T-cell (primary cell): Measurements from ENCODE around the gene TLE4. TPM values are rescaled to one million over a fixed set of nuclear protein-coding genes. Genes with fewer than 3 reads are reported as not detected.

Source experiments
- ATAC-seq, 4 experiments: fragments of 200-7000 bp in 3 of 4; fragments of 150-1000 bp in 1 of 4; cut with Tn5 transposase; replicated peaks in 1 of 4; 1 replicate in 3 of 4; 2 replicates in 1 of 4; pipeline ENCODE4 v1.10.0; 2021; ENCODE audit warnings: moderate library complexity in 3 of 4, mild to moderate bottlenecking in 2 of 4, moderate number of reproducible peaks in 1 of 4
- CTCF ChIA-PET, 2 donors: fragments of 300-600 bp; sonication (Branson Sonifier 250); formaldehyde crosslinking; loops; one replicate each; lab custom pipeline; 2022; ENCODE audit warnings: antibody characterized with exemption in 2 of 2; lab: Charles Lee
- POLR2A ChIA-PET, 2 donors: fragments of 300-600 bp; sonication (Branson Sonifier 250); formaldehyde crosslinking; loops; one replicate each; lab custom pipeline; 2022; ENCODE audit warnings: antibody characterized with exemption in 2 of 2; lab: Charles Lee
- DNase-seq, 35 experiments: peaks; one replicate each; pipeline versions ENCODE4 v3.0.0 to v3.0.0-alpha.2; 2013 to 2023
- H3K27ac ChIP-seq: one replicate; pipeline ENCODE4 v1.5.1; 2013; ENCODE audit warnings: low read length
- H3K27me3 ChIP-seq, 2 experiments: replicated peaks in 1 of 2; 1 replicate in 1 of 2; 2 replicates in 1 of 2; pipeline versions ENCODE4 v1.6.1 to v1.7.0; 2013; ENCODE audit warnings: low read length in 1 of 2, mixed read lengths in 1 of 2; ENCODE audit not compliant: control insufficient read depth in 2 of 2, insufficient read depth in 2 of 2; ENCODE audit errors: extremely low read depth in 1 of 2
- H3K36me3 ChIP-seq, 2 donors: 1 replicate in 1 of 2; 2 replicates in 1 of 2; pipeline versions ENCODE4 v1.6.1 to v1.7.0; 2013; ENCODE audit warnings: low read length in 1 of 2; ENCODE audit not compliant: control insufficient read depth in 2 of 2, insufficient read depth in 1 of 2; ENCODE audit errors: extremely low read depth in 1 of 2
- H3K4me1 ChIP-seq, 2 experiments: 1 replicate in 1 of 2; 2 replicates in 1 of 2; pipeline versions ENCODE4 v1.6.1 to v1.7.0; 2013; ENCODE audit warnings: low read length in 2 of 2, mixed read lengths in 1 of 2; ENCODE audit not compliant: insufficient read depth in 2 of 2, control insufficient read depth in 1 of 2; ENCODE audit errors: extremely low read depth in 1 of 2
- H3K4me3 ChIP-seq, 2 donors: 1 replicate in 1 of 2; 2 replicates in 1 of 2; pipeline versions ENCODE4 v1.5.1 to v1.7.0; 2013; ENCODE audit warnings: mild to moderate bottlenecking in 2 of 2, low read length in 1 of 2, moderate library complexity in 1 of 2; ENCODE audit not compliant: control insufficient read depth in 1 of 2; ENCODE audit errors: extremely low read depth in 1 of 2
- H3K9me3 ChIP-seq: 2 replicates; pipeline ENCODE4 v1.7.0; 2013
- H3K27ac Mint-ChIP-seq, 2 donors: one replicate each; pipeline ENCODE4 v1.8.0; 2020 to 2021; ENCODE audit warnings: mild to moderate bottlenecking in 2 of 2, mixed read lengths in 2 of 2
- H3K27me3 Mint-ChIP-seq, 2 donors: one replicate each; pipeline ENCODE4 v1.8.0; 2021 to 2022; ENCODE audit warnings: mixed read lengths in 2 of 2
- H3K36me3 Mint-ChIP-seq: one replicate; pipeline ENCODE4 v1.8.0; 2021; ENCODE audit warnings: mixed read lengths
- H3K4me1 Mint-ChIP-seq, 3 donors: one replicate each; pipeline ENCODE4 v1.8.0; 2020 to 2022; ENCODE audit warnings: mixed read lengths in 3 of 3, mild to moderate bottlenecking in 1 of 3
- H3K4me3 Mint-ChIP-seq, 3 donors: one replicate each; pipeline ENCODE4 v1.8.0; 2020 to 2022; ENCODE audit warnings: mild to moderate bottlenecking in 3 of 3, mixed read lengths in 3 of 3, moderate library complexity in 3 of 3
- H3K9me3 Mint-ChIP-seq, 3 donors: one replicate each; pipeline ENCODE4 v1.8.0; 2020 to 2022; ENCODE audit warnings: mixed read lengths in 3 of 3
- WGBS: methylation state at CpG from one replicate; pipeline ENCODE4 v1.1.5; 2013; ENCODE audit warnings: missing lambda C conversion rate; ENCODE audit not compliant: insufficient coverage; 5-methylcytosine and 5-hydroxymethylcytosine counted together
- total RNA-seq, 35 experiments: library from RNA in 6 of 35; stranded (reverse) in 6 of 35; fragments of 120-200 nt in 1 of 35; gene quantifications; one replicate each; pipeline versions ENCODE4 v1.2.1 to v1.2.4 and lab custom pipeline; 2013 to 2026

TLE4 gene
- total RNA-seq, 5 donors from 2014 or later (not counting 1 experiment from before 2014, with no cell fraction given) = 65.9 to 138 (median 78.7) TPM

DNA sequence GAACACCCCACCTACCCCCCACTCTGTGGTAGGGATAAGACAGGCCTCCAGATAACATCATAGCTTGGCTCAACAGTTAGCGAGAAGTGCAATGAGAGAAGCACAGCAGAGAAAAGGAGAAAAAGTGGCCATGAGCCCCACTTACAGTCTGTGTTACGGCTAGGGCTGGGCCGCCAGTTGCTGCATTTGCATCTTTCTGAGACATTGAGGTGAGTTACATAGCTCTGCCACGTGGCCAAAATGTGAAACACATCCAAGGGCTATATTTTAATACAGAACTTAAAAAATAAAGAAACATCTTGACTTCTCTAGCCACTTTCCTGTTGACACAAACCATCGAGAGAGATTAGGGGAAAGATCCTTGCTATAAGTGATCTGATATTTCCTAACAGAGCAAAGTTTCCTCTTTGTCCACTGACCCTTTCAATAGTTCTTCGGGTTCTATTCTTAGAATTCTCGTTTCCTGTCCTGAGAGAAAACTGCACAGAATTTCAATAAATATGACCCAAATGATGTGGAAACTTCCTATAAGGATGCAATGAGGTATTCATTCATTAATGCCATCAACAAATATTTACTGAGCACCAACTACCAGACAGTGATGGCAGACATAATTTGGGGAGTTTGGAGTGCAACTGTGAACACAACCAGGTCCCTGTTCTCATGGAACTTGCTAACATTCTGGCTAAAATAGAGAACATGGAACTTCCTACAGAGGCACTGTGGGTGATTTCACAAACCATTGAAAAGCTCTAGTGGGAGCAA is 3.2 kb upstream of the TLE4 start:
- no peak for ATAC-seq
- Histone ChIP-seq H3K36me3 (no peaks in the 10 kb centered on the region), H3K27ac (no peak overlapping the region), H3K27me3 (peaks cover 0 to 14% of the 10 kb centered on the region in 2 experiments), H3K4me3 (no peak overlapping the region), H3K4me1 (peaks cover 3 to 9% of the 10 kb centered on the region in 2 experiments), H3K9me3 (no peaks in the 10 kb centered on the region)
- no peak overlapping the region for H3K4me3 Mint-ChIP-seq
- H3K4me1 Mint-ChIP-seq = peaks cover 1 to 14% (median 8%) of the 10 kb centered on the region in 3 donors
- ChIA-PET CTCF (interaction anchor here (0.6 to 1.2 kb wide), 3 partner anchors 24 to 423 kb away, joined by 3 read pairs; no protein-coding TSS in a partner anchor), POLR2A (interaction anchor here in 1 of 2 donors (0.6 kb wide), 1 partner anchor 10 kb away, joined by 3 read pairs; no protein-coding TSS in a partner anchor)
- no peak overlapping the region for H3K27ac Mint-ChIP-seq
- no peaks in the 10 kb centered on the region for H3K36me3 Mint-ChIP-seq
- DNase-seq = no peak
- peaks cover 3 to 18% of the 10 kb centered on the region in 2 donors for H3K27me3 Mint-ChIP-seq
- no CpG with 5 or more reads among the region's 7 CpGs for WGBS
- no peaks in the 10 kb centered on the region for H3K9me3 Mint-ChIP-seq

DNA sequence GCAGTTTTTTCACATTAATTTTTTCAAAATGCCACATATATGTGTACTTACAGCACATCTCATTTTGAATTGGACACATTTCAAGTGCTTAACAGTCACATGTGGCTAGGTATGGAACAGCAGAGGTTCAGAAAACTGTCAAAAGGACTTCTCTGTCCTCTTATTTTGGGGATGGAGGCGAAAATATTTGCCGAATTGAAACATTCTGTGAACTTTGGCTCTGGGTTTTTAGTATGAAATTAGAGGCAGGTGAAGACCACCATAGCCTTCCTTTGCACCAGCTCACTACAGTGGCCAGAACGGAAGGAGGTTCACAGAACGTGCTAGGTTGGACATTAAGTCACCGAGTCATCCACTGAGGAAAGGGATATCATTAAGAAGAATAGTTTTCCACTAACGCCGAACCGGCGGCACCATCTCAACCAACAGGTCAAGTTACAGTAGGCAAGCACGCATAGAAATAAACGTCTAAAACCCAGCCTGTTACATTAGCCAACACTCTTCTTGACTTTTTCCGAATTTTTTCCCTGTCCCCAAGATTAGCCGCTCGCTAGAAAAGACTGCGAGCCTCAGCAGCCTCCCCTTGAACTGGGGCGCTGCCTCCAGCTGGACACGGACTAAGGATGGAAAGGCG is 1.8 kb upstream of the TLE4 start:
- Histone ChIP-seq H3K9me3 (no peaks in the 10 kb centered on the region), H3K4me1 (peaks cover 13 to 18% of the 10 kb centered on the region in 2 experiments), H3K4me3 (peak overlapping the region; percentile 75 to 90), H3K27ac (no peak overlapping the region), H3K36me3 (no peaks in the 10 kb centered on the region), H3K27me3 (peaks cover 0 to 11% of the 10 kb centered on the region in 2 experiments)
- ChIA-PET CTCF (interaction anchor here (0.6 kb wide), 2 partner anchors 25 to 63 kb away, joined by 4 read pairs; no protein-coding TSS in a partner anchor), POLR2A (interaction anchor here in 1 of 2 donors (0.6 kb wide), 1 partner anchor 1586 kb away, joined by 3 read pairs; no protein-coding TSS in a partner anchor)
- no peak for DNase-seq
- ATAC-seq = no peak
- Mint-ChIP-seq H3K4me1 (peaks cover 15 to 28% (median 22%) of the 10 kb centered on the region in 3 donors), H3K36me3 (peaks cover 4% of the 10 kb centered on the region), H3K27ac (peak overlapping the region in 1 of 2 donors; percentile 16), H3K9me3 (no peaks in the 10 kb centered on the region), H3K27me3 (peaks cover 3 to 13% of the 10 kb centered on the region in 2 donors), H3K4me3 (no peak overlapping the region)
- 39% methylated on average over 13 of the region's 18 CpGs for WGBS

DNA sequence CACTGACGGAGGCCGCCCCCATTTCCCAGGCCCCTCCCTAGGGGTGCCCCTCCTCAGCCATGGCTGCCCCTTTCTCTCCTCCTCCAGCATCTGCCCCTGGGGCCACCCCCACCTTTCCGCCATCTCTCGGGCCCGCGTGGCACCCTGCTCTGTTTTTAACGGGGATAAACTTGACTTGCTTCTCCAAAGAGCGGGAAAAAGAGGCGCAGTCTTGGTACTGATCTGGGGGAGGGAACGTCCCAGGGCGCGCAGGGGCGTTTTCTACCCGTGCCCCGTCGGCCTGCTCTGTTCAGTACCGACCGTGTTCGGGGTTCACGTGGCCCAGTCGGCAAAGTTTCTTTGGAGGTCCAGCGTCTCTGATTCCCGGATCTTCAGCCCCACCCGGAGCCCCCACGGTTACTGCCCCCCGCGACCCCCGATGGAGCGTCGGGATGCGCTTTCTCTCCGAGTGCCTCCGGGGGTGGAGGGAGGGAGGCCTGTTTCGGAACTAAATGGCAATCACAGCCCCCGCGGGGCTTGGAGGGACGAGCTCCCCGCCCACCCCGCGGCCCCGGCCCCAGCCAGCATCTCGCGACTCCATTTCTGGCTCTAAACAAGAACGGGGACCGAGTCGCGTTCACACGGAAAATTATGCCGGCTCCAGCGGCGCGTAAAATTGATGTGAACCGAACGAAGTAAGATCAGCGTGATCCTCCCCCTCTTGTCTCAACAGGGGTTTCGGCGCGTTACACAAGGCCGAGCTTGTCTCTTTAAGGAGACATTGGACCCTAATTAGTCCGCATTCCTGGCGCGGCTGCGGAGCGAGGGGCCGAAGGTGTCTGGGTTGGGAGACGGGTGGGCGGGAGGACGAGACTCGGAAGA is 1.1 kb upstream of the TLE4 start:
- H3K27ac Mint-ChIP-seq = no peak overlapping the region
- WGBS = under 1% methylated on average over 48 of the region's 69 CpGs
- H3K4me3 ChIP-seq = peak overlapping the region; percentile 75 to 90
- CTCF ChIA-PET = interaction anchor here (0.6 to 1.8 kb wide), 3 partner anchors 27 to 99 kb away, joined by 3 to 5 read pairs (median 3); no protein-coding TSS in a partner anchor
- H3K4me1 ChIP-seq = peaks cover 18% of the 10 kb centered on the region in 2 experiments
- no peak for ATAC-seq
- H3K36me3 Mint-ChIP-seq = peaks cover 4% of the 10 kb centered on the region
- POLR2A ChIA-PET = interaction anchor here (0.5 to 2.0 kb wide), 16 partner anchors 9 to 1585 kb away, joined by 3 to 47 read pairs (median 4); no protein-coding TSS in a partner anchor
- H3K9me3 ChIP-seq = no peaks in the 10 kb centered on the region
- H3K27me3 ChIP-seq = peaks cover 0 to 11% of the 10 kb centered on the region in 2 experiments
- peak in 30 of 35 experiments; percentile 1 to 58 (median 26) for DNase-seq
- no peaks in the 10 kb centered on the region for H3K9me3 Mint-ChIP-seq
- H3K27me3 Mint-ChIP-seq = peaks cover 3 to 13% of the 10 kb centered on the region in 2 donors
- H3K36me3 ChIP-seq = no peaks in the 10 kb centered on the region
- peaks cover 20 to 28% (median 27%) of the 10 kb centered on the region in 3 donors for H3K4me1 Mint-ChIP-seq
- H3K27ac ChIP-seq = peak overlapping the region; percentile 60
- H3K4me3 Mint-ChIP-seq = no peak overlapping the region

DNA sequence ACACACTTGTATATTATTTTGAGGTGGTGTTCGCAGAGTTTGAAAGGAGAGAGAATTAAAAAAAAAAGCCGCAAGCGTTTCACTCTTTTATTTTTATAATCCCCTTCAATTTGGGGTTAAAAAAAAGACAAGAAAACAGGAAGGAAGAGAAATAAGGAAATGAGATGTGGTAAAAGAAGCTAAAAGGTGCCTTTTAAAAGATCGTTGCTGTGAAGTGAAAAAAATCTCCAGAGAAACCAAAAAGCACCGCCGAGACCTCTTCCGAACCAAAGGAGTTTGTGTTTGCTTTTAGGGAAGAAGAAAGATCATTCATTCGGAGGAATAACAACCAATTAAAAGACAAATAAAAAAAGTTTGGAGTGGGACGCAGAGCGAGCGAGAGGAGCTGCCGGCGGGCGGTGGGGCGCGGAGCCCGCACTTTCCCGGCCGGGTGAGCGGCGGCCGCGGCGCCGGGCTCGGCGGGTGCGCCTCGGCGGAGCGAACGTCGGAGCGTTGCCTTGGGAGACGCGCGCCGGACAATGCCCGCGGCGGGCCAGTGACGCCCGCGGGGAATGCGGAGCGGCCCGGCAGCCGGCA is 355 bp downstream of the TLE4 start:
- H3K27me3 ChIP-seq = peaks cover 0 to 11% of the 10 kb centered on the region in 2 experiments
- no peaks in the 10 kb centered on the region for H3K9me3 ChIP-seq
- peak overlapping the region; percentile 82 to 95 for H3K4me3 ChIP-seq
- CTCF ChIA-PET = interaction anchor here in 1 of 2 donors (0.5 to 1.8 kb wide), 5 partner anchors 10 to 91 kb away, joined by 3 to 8 read pairs (median 3); no protein-coding TSS in a partner anchor
- peaks cover 7% of the 10 kb centered on the region for H3K36me3 Mint-ChIP-seq
- H3K36me3 ChIP-seq = no peaks in the 10 kb centered on the region
- peaks cover 18 to 26% of the 10 kb centered on the region in 2 experiments for H3K4me1 ChIP-seq
- under 1% methylated on average over 40 of the region's 48 CpGs for WGBS
- H3K27ac ChIP-seq = peak overlapping the region; percentile 88
- peaks cover 2 to 11% of the 10 kb centered on the region in 2 donors for H3K27me3 Mint-ChIP-seq
- DNase-seq (peak in 24 of 35 experiments; percentile 2 to 72 (median 24)), ATAC-seq (peak in 2 of 4 experiments; percentile 0 to 4)
- H3K4me1 Mint-ChIP-seq = peaks cover 34 to 39% (median 38%) of the 10 kb centered on the region in 3 donors
- POLR2A ChIA-PET = interaction anchor here (0.6 to 2.0 kb wide), 29 partner anchors 8 to 1682 kb away, joined by 3 to 47 read pairs (median 4); no protein-coding TSS in a partner anchor
- H3K9me3 Mint-ChIP-seq = no peaks in the 10 kb centered on the region
- no peak overlapping the region for H3K4me3 Mint-ChIP-seq
- no peak overlapping the region for H3K27ac Mint-ChIP-seq

DNA sequence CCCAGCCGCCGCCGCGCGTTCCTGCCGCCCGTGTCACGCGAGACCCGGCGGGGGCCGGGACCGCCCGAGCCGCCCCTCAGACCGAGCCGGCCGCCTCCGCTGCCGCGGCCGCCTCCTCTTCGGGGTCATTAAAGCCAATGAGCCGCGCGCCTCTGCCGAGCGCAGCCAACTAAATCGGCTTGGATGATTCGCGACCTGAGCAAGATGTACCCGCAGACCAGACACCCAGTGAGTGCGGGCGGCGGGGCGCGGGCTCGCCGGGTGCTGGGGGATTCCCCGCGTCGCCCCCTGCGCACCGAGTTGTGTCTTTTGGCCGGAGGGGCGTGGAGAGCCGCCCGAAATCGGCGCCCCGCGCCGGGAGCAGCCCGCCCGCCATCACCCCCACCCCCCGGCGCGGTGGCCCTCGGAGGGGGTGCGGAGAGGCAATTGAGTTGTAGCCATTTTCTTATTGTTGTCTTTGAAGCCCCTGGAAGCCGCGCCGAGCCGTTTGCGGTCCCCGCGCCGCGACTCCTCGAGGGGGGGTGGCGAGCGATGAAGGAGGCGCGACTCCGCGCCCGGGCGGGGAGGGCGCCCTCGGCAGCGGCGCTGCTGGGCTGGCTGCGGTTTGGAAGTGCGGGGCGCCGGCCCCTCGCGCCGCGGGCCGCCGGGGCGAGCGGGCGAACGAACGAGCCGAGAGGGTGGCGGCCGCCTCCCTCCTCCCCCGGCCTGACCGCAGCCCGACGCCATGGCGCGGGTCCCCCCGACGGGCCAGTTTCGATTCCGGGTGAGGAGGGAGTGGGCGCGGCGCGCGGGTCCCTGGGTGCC is 1.0 kb downstream of the TLE4 start:
- CTCF ChIA-PET = interaction anchor here in 1 of 2 donors (0.5 to 1.8 kb wide), 5 partner anchors 10 to 90 kb away, joined by 3 to 8 read pairs (median 3); no protein-coding TSS in a partner anchor
- POLR2A ChIA-PET = interaction anchor here (0.6 to 2.0 kb wide), 18 partner anchors 7 to 1683 kb away, joined by 3 to 47 read pairs (median 5); no protein-coding TSS in a partner anchor
- Histone ChIP-seq H3K36me3 (no peaks in the 10 kb centered on the region), H3K9me3 (no peaks in the 10 kb centered on the region), H3K4me3 (peak overlapping the region; percentile 82 to 95), H3K4me1 (peaks cover 18 to 28% of the 10 kb centered on the region in 2 experiments), H3K27ac (peak overlapping the region; percentile 68), H3K27me3 (peaks cover 0 to 11% of the 10 kb centered on the region in 2 experiments)
- DNase-seq = peak in 34 of 35 experiments; percentile 36 to 75 (median 56)
- peaks cover 0 to 8% of the 10 kb centered on the region in 2 donors for H3K27me3 Mint-ChIP-seq
- ATAC-seq = peak in 2 of 4 experiments; percentile 1 to 2
- no peaks in the 10 kb centered on the region for H3K9me3 Mint-ChIP-seq
- peaks cover 41 to 46% (median 45%) of the 10 kb centered on the region in 3 donors for H3K4me1 Mint-ChIP-seq
- WGBS = under 1% methylated on average over 93 of the region's 115 CpGs
- H3K36me3 Mint-ChIP-seq = peaks cover 12% of the 10 kb centered on the region
- H3K27ac Mint-ChIP-seq = peak overlapping the region; percentile 94 to 97
- H3K4me3 Mint-ChIP-seq = peak overlapping the region in 2 of 3 donors; percentile 93 to 95
